Measurements from ENCODE around the gene NMUR1. TPM values are rescaled to one million over a fixed set of nuclear protein-coding genes. Genes with fewer than 3 reads are reported as not detected.

The NMUR1 gene
- total RNA-seq, 2 experiments from 2014 or later, result 0.06 to 0.15 TPM

- ChIA-PET CTCF (interaction anchor here (0.6 to 1.4 kb wide), 7 partner anchors 16 to 163 kb away, joined by 3 to 5 read pairs (median 3); partner anchors contain the start of gene NMUR1), POLR2A (interaction anchor here (0.6 to 2.0 kb wide), 5 partner anchors 42 to 567 kb away, joined by 3 to 20 read pairs (median 5); partner anchors contain the start of genes NCL and PTMA)
Observed at GRCh38 chr2:231514225-231514950, 15.9 kb downstream of the NMUR1 start.

- ChIA-PET CTCF (interaction anchor here (0.6 to 1.4 kb wide), 3 partner anchors 43 to 163 kb away, joined by 3 to 4 read pairs (median 4); no protein-coding TSS in a partner anchor), POLR2A (interaction anchor here (0.6 to 2.0 kb wide), 4 partner anchors 43 to 195 kb away, joined by 3 to 20 read pairs (median 4); partner anchors contain the start of genes NCL and PTMA)
Observed at GRCh38 chr2:231513746-231514224, 16.5 kb downstream of the NMUR1 start.

GRCh38 chr2:231512222-231512621 lies 18.0 kb downstream of the NMUR1 start:
- POLR2A ChIA-PET, result no interaction called here
- CTCF ChIA-PET, result no interaction called here

GRCh38 chr2:231503766-231504165 lies 26.5 kb downstream of the NMUR1 start:
- POLR2A ChIA-PET, result interaction anchor here (0.6 kb wide), 1 partner anchor 239 kb away, joined by 5 read pairs; no protein-coding TSS in a partner anchor
- CTCF ChIA-PET, result no interaction called here

GRCh38 chr2:231502596-231502995 lies 27.6 kb downstream of the NMUR1 start:
- POLR2A ChIA-PET, result no interaction called here
- CTCF ChIA-PET, result no interaction called here

GRCh38 chr2:231497651-231498050 lies 32.6 kb downstream of the NMUR1 start:
- CTCF ChIA-PET, result no interaction called here
- POLR2A ChIA-PET, result no interaction called here

- POLR2A ChIA-PET, result no interaction called here
- CTCF ChIA-PET, result no interaction called here
Observed at GRCh38 chr2:231494669-231495068, 35.6 kb downstream of the NMUR1 start.

GRCh38 chr2:231490801-231491200 lies 39.4 kb downstream of the NMUR1 start:
- ChIA-PET CTCF (interaction anchor here (0.7 kb wide), 1 partner anchor 72 kb away, joined by 3 read pairs; no protein-coding TSS in a partner anchor), POLR2A (no interaction called here)

- ChIA-PET CTCF (interaction anchor here (0.6 kb wide), 1 partner anchor 38 kb away, joined by 5 read pairs; no protein-coding TSS in a partner anchor), POLR2A (no interaction called here)
Observed at GRCh38 chr2:231489990-231490389, 40.3 kb downstream of the NMUR1 start.

- ChIA-PET POLR2A (no interaction called here), CTCF (interaction anchor here (0.8 kb wide), 1 partner anchor 24 kb away, joined by 3 read pairs; the partner anchor contains the start of gene NCL)
Observed at GRCh38 chr2:231488331-231488730, 41.9 kb downstream of the NMUR1 start.

- POLR2A ChIA-PET, result no interaction called here
- CTCF ChIA-PET, result no interaction called here
Observed at GRCh38 chr2:231486851-231487596, 43.2 kb downstream of the NMUR1 start.

- ChIA-PET CTCF (interaction anchor here (0.5 to 5.5 kb wide), 14 partner anchors 10 to 405 kb away, joined by 3 to 42 read pairs (median 4); partner anchors contain the start of gene NCL), POLR2A (interaction anchor here (4.4 kb wide), 1 partner anchor 18 kb away, joined by 49 read pairs; the partner anchor contains the start of gene NCL)
Observed at GRCh38 chr2:231483398-231484329, 46.6 kb downstream of the NMUR1 start.

GRCh38 chr2:231482806-231483391 lies 47.3 kb downstream of the NMUR1 start:
- POLR2A ChIA-PET, result interaction anchor here (0.6 to 4.4 kb wide), 2 partner anchors 17 to 119 kb away, joined by 3 to 49 read pairs; partner anchors contain the start of gene NCL
- CTCF ChIA-PET, result interaction anchor here (0.5 to 5.5 kb wide), 17 partner anchors 9 to 405 kb away, joined by 3 to 42 read pairs (median 3); partner anchors contain the start of gene NCL

GRCh38 chr2:231480781-231481180 lies 49.5 kb downstream of the NMUR1 start:
- CTCF ChIA-PET, result interaction anchor here (1.0 to 5.5 kb wide), 4 partner anchors 14 to 121 kb away, joined by 3 to 42 read pairs (median 6); partner anchors contain the start of gene NCL
- POLR2A ChIA-PET, result interaction anchor here (0.6 to 4.4 kb wide), 3 partner anchors 15 to 38 kb away, joined by 4 to 49 read pairs (median 5); partner anchors contain the start of gene NCL

- ChIA-PET CTCF (no interaction called here), POLR2A (interaction anchor here (0.7 kb wide), 1 partner anchor 761 kb away, joined by 6 read pairs; no protein-coding TSS in a partner anchor)
Observed at GRCh38 chr2:231479455-231479854, 50.8 kb downstream of the NMUR1 start.

GRCh38 chr2:231476920-231477319 lies 53.3 kb downstream of the NMUR1 start:
- ChIA-PET POLR2A (no interaction called here), CTCF (interaction anchor here (1.3 kb wide), 1 partner anchor 55 kb away, joined by 3 read pairs; no protein-coding TSS in a partner anchor)

- CTCF ChIA-PET, result interaction anchor here (1.3 kb wide), 1 partner anchor 56 kb away, joined by 3 read pairs; no protein-coding TSS in a partner anchor
- POLR2A ChIA-PET, result no interaction called here
Observed at GRCh38 chr2:231475965-231476364, 54.3 kb downstream of the NMUR1 start.
